ENCODE data around the gene CDH5. TPM values are rescaled to one million over a fixed set of nuclear protein-coding genes. Genes with fewer than 3 reads are reported as not detected.

CDH5 gene
- total and polyA plus RNA-seq, 10 donors = 6.7 to 62.7 (median 40.2) TPM

GRCh38 chr16:66386629-66387622 lies 20.4 kb downstream of the CDH5 start:
- Histone ChIP-seq H3K9me3 (no peaks in the 10 kb centered on the region), H3K36me3 (peaks cover 0 to 19% (median 2%) of the 10 kb centered on the region in 6 donors), H3K4me3 (no peak overlapping the region), H3K27me3 (replicated peaks in 1 of 7) (peaks cover 0 to 8% (median 0%) of the 10 kb centered on the region in 7 donors), H3K27ac (no peak overlapping the region), H3K4me1 (peaks cover 0 to 8% (median 0%) of the 10 kb centered on the region in 6 donors)
- intact Hi-C loops (cut with DNase I; ENCODE audit: low total_unique reads) = no loop called here
- TF ChIP-seq POLR2AphosphoS5 (IDR thresholded peaks at IDR 0.05) (no peak), CTCF (IDR thresholded peaks at IDR 0.05 in 8 of 11, conservative IDR thresholded peaks at IDR 0.05 in 3 of 11) (no peak), POLR2A (IDR thresholded peaks at IDR 0.05) (no peak)
- 85 to 97% (median 91%) methylated on average over 20 of the region's 20 CpGs for WGBS, 5 donors
- peak; percentile 41 for DNase-seq

GRCh38 chr16:66387817-66388332 lies 21.4 kb downstream of the CDH5 start:
- Histone ChIP-seq H3K4me1 (peaks cover 0 to 8% (median 0%) of the 10 kb centered on the region in 6 donors), H3K27ac (no peak overlapping the region), H3K9me3 (no peaks in the 10 kb centered on the region), H3K36me3 (peaks cover 0 to 19% (median 2%) of the 10 kb centered on the region in 6 donors), H3K27me3 (replicated peaks in 1 of 7) (peaks cover 0 to 8% (median 0%) of the 10 kb centered on the region in 7 donors), H3K4me3 (no peak overlapping the region)
- TF ChIP-seq POLR2AphosphoS5 (IDR thresholded peaks at IDR 0.05) = no peak
- TF ChIP-seq POLR2A (IDR thresholded peaks at IDR 0.05) = no peak
- TF ChIP-seq CTCF (IDR thresholded peaks at IDR 0.05 in 8 of 11, conservative IDR thresholded peaks at IDR 0.05 in 3 of 11) = no peak
- intact Hi-C loops (cut with DNase I; ENCODE audit: low total_unique reads) = no loop called here
- WGBS, 5 donors = 61 to 77% (median 71%) methylated on average over 2 of the region's 2 CpGs
- DNase-seq = peak; percentile 33

GRCh38 chr16:66388350-66389139 lies 22.1 kb downstream of the CDH5 start:
- Histone ChIP-seq H3K27me3 (replicated peaks in 1 of 7) (peaks cover 0 to 8% (median 0%) of the 10 kb centered on the region in 7 donors), H3K4me1 (peaks cover 0 to under 1% (median 0%) of the 10 kb centered on the region in 6 donors), H3K9me3 (no peaks in the 10 kb centered on the region), H3K27ac (no peak overlapping the region), H3K36me3 (peaks cover 0 to 19% (median 2%) of the 10 kb centered on the region in 6 donors), H3K4me3 (no peak overlapping the region)
- DNase-seq = peak; percentile 18
- 65 to 90% (median 82%) methylated on average over 6 of the region's 6 CpGs for WGBS, 5 donors
- TF ChIP-seq CTCF (IDR thresholded peaks at IDR 0.05 in 8 of 11, conservative IDR thresholded peaks at IDR 0.05 in 3 of 11) = no peak
- intact Hi-C loops (cut with DNase I; ENCODE audit: low total_unique reads) = no loop called here
